Hepatocyte (in vitro differentiated cells): ENCODE results near the gene TARM1. TPM values are rescaled to one million over a fixed set of nuclear protein-coding genes. Genes with fewer than 3 reads are reported as not detected.

ENCODE experiments used
- DNase-seq: peaks from one replicate; pipeline ENCODE4 v3.0.0-alpha.2; 2016; ENCODE audit warnings: low spot score
- H2AFZ ChIP-seq: fragments of 200-600 bp; sonication (generic); 2 replicates; pipeline ENCODE4 v1.6.0; 2016; ENCODE audit warnings: antibody characterized with exemption, mild to moderate bottlenecking
- H3K27ac ChIP-seq: fragments of 200-600 bp; sonication (generic); 2 replicates; pipeline ENCODE4 v1.5.1; 2016; ENCODE audit warnings: mild to moderate bottlenecking
- H3K27me3 ChIP-seq: fragments of 200-600 bp; sonication (generic); 2 replicates; pipeline ENCODE4 v1.6.1; 2016
- H3K36me3 ChIP-seq: fragments of 200-600 bp; sonication (generic); replicated peaks from 2 replicates; pipeline ENCODE4 v1.5.1; 2016; ENCODE audit warnings: low read depth; ENCODE audit not compliant: insufficient read depth
- H3K4me1 ChIP-seq: fragments of 200-600 bp; sonication (generic); 2 replicates; pipeline ENCODE4 v1.5.1; 2016; ENCODE audit warnings: mild to moderate bottlenecking, moderate library complexity; ENCODE audit not compliant: insufficient read depth
- H3K4me2 ChIP-seq: fragments of 200-600 bp; sonication (generic); 2 replicates; pipeline ENCODE4 v1.6.0; 2016
- H3K4me3 ChIP-seq: fragments of 200-600 bp; sonication (generic); 2 replicates; pipeline ENCODE4 v1.5.1; 2016; ENCODE audit warnings: mild to moderate bottlenecking
- H3K79me2 ChIP-seq: fragments of 200-600 bp; sonication (generic); 2 replicates; pipeline ENCODE4 v1.6.0; 2017; ENCODE audit warnings: mild to moderate bottlenecking
- H3K9me2 ChIP-seq: fragments of 200-600 bp; sonication (generic); replicated peaks from 2 replicates; pipeline ENCODE4 v1.6.0; 2017; ENCODE audit warnings: mild to moderate bottlenecking; ENCODE audit not compliant: insufficient read depth
- H3K9me3 ChIP-seq: fragments of 200-600 bp; sonication (generic); 2 replicates; pipeline ENCODE4 v1.5.1; 2016; ENCODE audit warnings: low read depth, mild to moderate bottlenecking
- H4K20me1 ChIP-seq: fragments of 200-600 bp; sonication (generic); 2 replicates; pipeline ENCODE4 v1.6.0; 2016; ENCODE audit warnings: mild to moderate bottlenecking; ENCODE audit not compliant: insufficient read depth, poor library complexity, severe bottlenecking
- EZH2 ChIP-seq: fragments of 200-600 bp; sonication (generic); IDR thresholded peaks from 2 replicates; pipeline ENCODE4 v1.6.1; 2016; ENCODE audit warnings: antibody characterized with exemption, mild to moderate bottlenecking, borderline replicate concordance
- EZH2phosphoT487 ChIP-seq: fragments of 200-600 bp; sonication (generic); IDR thresholded peaks from one replicate; pipeline ENCODE4 v1.6.1; 2018; ENCODE audit warnings: antibody characterized with exemption, mild to moderate bottlenecking, low read depth, moderate library complexity; ENCODE audit not compliant: unreplicated experiment, severe bottlenecking
- WGBS: methylation state at CpG from one replicate; pipeline ENCODE4 v1.1.6; 2016; ENCODE audit warnings: low lambda C conversion rate; ENCODE audit errors: missing lambda C conversion rate; 5-methylcytosine and 5-hydroxymethylcytosine counted together
- polyA plus RNA-seq: library from polyadenylated mRNA; unstranded; fragments of >200 nt; fragmentation: Nextera tagmentation; extraction: Ambion mirVana; gene quantifications from 2 replicates; pipeline ENCODE4 v1.2.1, GENCODE V29; 2016
- total RNA-seq: library from RNA; depleted of rRNA; stranded (reverse); fragments of >200 nt; gene quantifications from 2 replicates; pipeline ENCODE4 v1.2.3, GENCODE V29; 2014
- TF ChIP-seq, protein P1 (sequence below): fragments of 200-600 bp; sonication (generic); IDR thresholded peaks from 2 replicates; pipeline ENCODE4 v1.5.1; 2016; ENCODE audit warnings: antibody characterized with exemption, mild to moderate bottlenecking; ENCODE audit not compliant: poor library complexity

The TARM1 gene
- total and polyA plus RNA-seq, 2 experiments from 2014 or later: not detected

DNA sequence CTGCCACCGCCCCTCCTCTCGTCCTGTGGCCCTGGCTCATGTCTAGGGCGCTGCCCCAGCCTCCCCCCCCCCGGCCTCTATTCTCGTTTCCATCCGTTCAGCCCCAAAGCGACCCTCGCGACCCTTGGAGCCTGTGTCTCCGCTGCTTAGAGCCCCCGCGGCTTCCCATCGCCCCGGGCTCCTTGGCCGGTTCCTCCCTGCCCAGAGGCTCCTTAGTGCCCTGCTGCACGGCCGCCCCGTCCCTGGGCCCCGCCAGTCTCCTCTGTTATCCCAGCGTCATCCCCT lies 47.2 kb upstream of the TARM1 start:
- WGBS: 95% methylated on average over 11 of the region's 20 CpGs
- Histone ChIP-seq H3K9me2 (no peaks in the 10 kb centered on the region), H3K4me2 (no peak overlapping the region), H3K27me3 (no peaks in the 10 kb centered on the region), H3K79me2 (no peaks in the 10 kb centered on the region), H3K9me3 (no peaks in the 10 kb centered on the region), H4K20me1 (no peaks in the 10 kb centered on the region), H3K4me1 (no peaks in the 10 kb centered on the region), H3K36me3 (no peaks in the 10 kb centered on the region), H3K4me3 (no peak overlapping the region), H2AFZ (no peak overlapping the region), H3K27ac (no peak overlapping the region)
- TF ChIP-seq EZH2phosphoT487 (no peak), EZH2 (no peak)
- TF ChIP-seq, protein P1, sequence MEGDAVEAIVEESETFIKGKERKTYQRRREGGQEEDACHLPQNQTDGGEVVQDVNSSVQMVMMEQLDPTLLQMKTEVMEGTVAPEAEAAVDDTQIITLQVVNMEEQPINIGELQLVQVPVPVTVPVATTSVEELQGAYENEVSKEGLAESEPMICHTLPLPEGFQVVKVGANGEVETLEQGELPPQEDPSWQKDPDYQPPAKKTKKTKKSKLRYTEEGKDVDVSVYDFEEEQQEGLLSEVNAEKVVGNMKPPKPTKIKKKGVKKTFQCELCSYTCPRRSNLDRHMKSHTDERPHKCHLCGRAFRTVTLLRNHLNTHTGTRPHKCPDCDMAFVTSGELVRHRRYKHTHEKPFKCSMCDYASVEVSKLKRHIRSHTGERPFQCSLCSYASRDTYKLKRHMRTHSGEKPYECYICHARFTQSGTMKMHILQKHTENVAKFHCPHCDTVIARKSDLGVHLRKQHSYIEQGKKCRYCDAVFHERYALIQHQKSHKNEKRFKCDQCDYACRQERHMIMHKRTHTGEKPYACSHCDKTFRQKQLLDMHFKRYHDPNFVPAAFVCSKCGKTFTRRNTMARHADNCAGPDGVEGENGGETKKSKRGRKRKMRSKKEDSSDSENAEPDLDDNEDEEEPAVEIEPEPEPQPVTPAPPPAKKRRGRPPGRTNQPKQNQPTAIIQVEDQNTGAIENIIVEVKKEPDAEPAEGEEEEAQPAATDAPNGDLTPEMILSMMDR: no peak
- no peak for DNase-seq

DNA sequence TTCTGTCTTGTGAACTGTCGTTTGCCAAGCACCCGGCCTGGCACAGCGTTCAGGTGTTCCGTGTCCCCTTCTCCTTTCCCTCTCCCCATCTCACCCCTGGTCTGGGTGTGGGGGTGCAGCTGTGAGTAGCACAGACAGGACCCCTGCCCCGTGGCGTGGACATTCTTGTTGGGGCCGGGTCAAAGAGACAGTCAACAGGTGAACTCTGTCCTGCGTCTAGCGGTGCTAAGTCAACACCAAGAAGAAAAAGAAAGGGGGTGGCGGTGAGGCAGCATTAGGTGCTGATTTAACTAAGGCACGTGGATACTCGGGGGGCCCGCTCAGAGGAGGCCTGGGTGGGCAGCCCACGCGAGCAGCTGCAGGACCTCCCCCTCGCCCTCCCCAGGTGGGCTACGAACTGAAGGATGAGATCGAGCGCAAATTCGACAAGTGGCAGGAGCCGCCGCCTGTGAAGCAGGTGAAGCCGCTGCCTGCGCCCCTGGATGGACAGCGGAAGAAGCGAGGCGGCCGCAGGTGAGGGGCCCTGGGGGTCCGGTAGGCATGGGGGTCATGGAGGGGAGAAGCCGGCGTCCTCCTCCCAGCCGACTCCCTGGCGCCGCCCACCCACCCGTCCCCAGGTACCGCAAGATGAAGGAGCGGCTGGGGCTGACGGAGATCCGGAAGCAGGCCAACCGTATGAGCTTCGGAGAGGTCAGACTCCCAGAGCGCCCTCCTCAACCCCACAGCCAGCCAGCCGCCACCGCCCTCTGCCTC lies 46.7 kb upstream of the TARM1 start:
- Histone ChIP-seq H3K79me2 (no peaks in the 10 kb centered on the region), H4K20me1 (no peaks in the 10 kb centered on the region), H3K27me3 (no peaks in the 10 kb centered on the region), H3K9me3 (no peaks in the 10 kb centered on the region), H3K36me3 (no peaks in the 10 kb centered on the region), H3K4me2 (no peak overlapping the region), H3K27ac (no peak overlapping the region), H3K9me2 (no peaks in the 10 kb centered on the region), H2AFZ (no peak overlapping the region), H3K4me3 (no peak overlapping the region), H3K4me1 (no peaks in the 10 kb centered on the region)
- DNase-seq: no peak
- WGBS: 90% methylated on average over 28 of the region's 44 CpGs
- TF ChIP-seq EZH2phosphoT487 (no peak), EZH2 (no peak)
- TF ChIP-seq, protein P1: no peak

DNA sequence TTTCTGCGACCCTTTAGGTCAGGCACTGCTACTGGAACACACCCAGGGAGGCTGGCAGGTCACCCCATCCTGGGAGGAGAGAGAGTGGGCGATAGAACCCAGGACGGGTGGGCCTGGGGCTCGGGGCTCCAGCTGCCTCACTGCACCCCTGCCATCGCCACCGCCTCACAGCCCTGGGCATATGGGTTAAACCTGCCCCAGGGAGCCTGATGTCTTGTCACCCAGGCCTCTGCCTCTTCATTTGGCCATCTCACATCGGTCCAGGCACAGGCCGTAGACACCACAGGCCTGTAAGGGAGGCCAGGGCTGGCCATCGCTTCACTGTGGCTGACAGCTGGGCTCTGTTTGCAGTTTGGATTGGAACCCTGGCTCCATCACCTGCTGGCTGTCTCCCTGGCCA lies 44.5 kb upstream of the TARM1 start:
- no peak overlapping the region for H2AFZ ChIP-seq
- no peaks in the 10 kb centered on the region for H3K36me3 ChIP-seq
- no peaks in the 10 kb centered on the region for H3K27me3 ChIP-seq
- no peak overlapping the region for H3K4me2 ChIP-seq
- WGBS: 98% methylated on average over 9 of the region's 9 CpGs
- no peaks in the 10 kb centered on the region for H3K9me3 ChIP-seq
- H3K79me2 ChIP-seq: no peaks in the 10 kb centered on the region
- H3K4me1 ChIP-seq: no peaks in the 10 kb centered on the region
- TF ChIP-seq, protein P1: no peak
- TF ChIP-seq EZH2: no peak
- no peak for TF ChIP-seq EZH2phosphoT487
- H3K9me2 ChIP-seq: no peaks in the 10 kb centered on the region
- no peaks in the 10 kb centered on the region for H4K20me1 ChIP-seq
- DNase-seq: no peak
- H3K4me3 ChIP-seq: no peak overlapping the region
- H3K27ac ChIP-seq: no peak overlapping the region

DNA sequence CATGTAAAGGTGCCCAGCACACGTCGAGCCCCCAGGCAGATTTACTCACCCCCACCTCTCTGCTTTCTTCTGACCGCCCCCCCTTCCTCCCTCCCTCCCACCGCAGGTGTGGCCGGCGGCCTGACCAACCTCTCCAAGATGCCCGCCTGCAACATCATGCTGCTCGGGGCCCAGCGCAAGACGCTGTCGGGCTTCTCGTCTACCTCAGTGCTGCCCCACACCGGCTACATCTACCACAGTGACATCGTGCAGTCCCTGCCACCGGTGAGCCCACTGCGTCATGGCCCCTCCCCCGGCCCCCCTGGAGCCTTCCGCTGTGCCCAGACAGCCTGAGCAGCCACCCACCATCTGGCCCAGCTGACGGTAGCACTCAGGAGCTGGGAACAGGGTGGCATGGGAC lies 43.2 kb upstream of the TARM1 start:
- DNase-seq: no peak
- Histone ChIP-seq H2AFZ (no peak overlapping the region), H3K4me2 (no peak overlapping the region), H3K4me3 (no peak overlapping the region), H3K27ac (no peak overlapping the region), H3K27me3 (no peaks in the 10 kb centered on the region), H3K4me1 (no peaks in the 10 kb centered on the region), H4K20me1 (no peaks in the 10 kb centered on the region), H3K79me2 (no peaks in the 10 kb centered on the region), H3K9me3 (no peaks in the 10 kb centered on the region), H3K36me3 (no peaks in the 10 kb centered on the region), H3K9me2 (no peaks in the 10 kb centered on the region)
- TF ChIP-seq EZH2: no peak
- no peak for TF ChIP-seq EZH2phosphoT487
- TF ChIP-seq, protein P1: no peak
- 94% methylated on average over 16 of the region's 19 CpGs for WGBS
